Loucy (cell line): ENCODE measurements around the gene KIF18A.

Experiments
- CTCF ChIP-seq: fragments of 200-600 bp; sonication (generic); conservative IDR thresholded peaks from 2 replicates; pipeline ENCODE4 v1.5.1; 2014; ENCODE audit warnings: mild to moderate bottlenecking, antibody characterized with exemption, low read length
- EZH2phosphoT487 ChIP-seq: fragments of 200-600 bp; IDR thresholded peaks from 2 replicates; pipeline ENCODE4 v1.6.1; 2018; ENCODE audit warnings: antibody characterized with exemption, mild to moderate bottlenecking, moderate library complexity, borderline replicate concordance

GRCh38 chr11:27996066-27996465 lies 111.9 kb downstream of the KIF18A start:
- TF ChIP-seq CTCF (no peak), EZH2phosphoT487 (no peak)
